ENCODE results near the gene DTX3. TPM values are rescaled to one million over a fixed set of nuclear protein-coding genes. Genes with fewer than 3 reads are reported as not detected.

Gene DTX3
- total RNA-seq, 1 experiment from 2014 or later = 0.37 TPM

- DNase-seq (ENCODE audit: low read depth, low spot score) = no peak
- Histone ChIP-seq H3K4me3 (replicated peaks in 1 of 2; ENCODE audit: low read depth in 1 of 2, low read length in 2 of 2) (no peak overlapping the region), H3K36me3 (ENCODE audit: control insufficient read depth in 1 of 2, insufficient read depth in 2 of 2, low read length in 2 of 2) (peaks cover 8 to 10% of the 10 kb centered on the region in 2 experiments; a peak in 2 of 4 replicates), H4K20me1 (ENCODE audit: insufficient read depth) (no peaks in the 10 kb centered on the region), H3K4me2 (ENCODE audit: low read length) (no peak overlapping the region), H3K9me3 (ENCODE audit: control insufficient read depth in 1 of 2, insufficient read depth in 1 of 2, low read depth in 1 of 2, low read length in 2 of 2) (no peaks in the 10 kb centered on the region), H3K9me2 (ENCODE audit: insufficient read depth) (no peaks in the 10 kb centered on the region), H3K27ac (ENCODE audit: low read depth, low read length) (no peak overlapping the region), H3K4me1 (ENCODE audit: control insufficient read depth in 1 of 2, insufficient read depth in 2 of 2, low read length in 2 of 2) (peaks cover 2 to 6% of the 10 kb centered on the region in 2 experiments; a peak in 2 of 4 replicates), H3K9ac (ENCODE audit: low read length) (no peak overlapping the region), H2AFZ (ENCODE audit: low read depth, low read length, poor library complexity, severe bottlenecking) (no peak overlapping the region), H3K27me3 (ENCODE audit: insufficient read depth, low read length) (no peaks in the 10 kb centered on the region), H3K79me2 (ENCODE audit: insufficient read depth, low read length) (no peaks in the 10 kb centered on the region)
- ChIA-PET CTCF (no interaction called here), POLR2A (no interaction called here), RAD21 (ENCODE audit: low non-redundant PET in 1 of 2, low total read pairs in 2 of 2, uncharacterized antibody in 2 of 2, unreplicated experiment in 2 of 2) (no interaction called here)
- ATAC-seq = no peak
- TF ChIP-seq ZNF274 (IDR thresholded peaks at IDR 0.05; ENCODE audit: low read depth, low read length) (no peak), YY1 (IDR thresholded peaks at IDR 0.05; ENCODE audit: extremely low read depth, insufficient replicate concordance, low read depth, low read length) (no peak), ELF1 (IDR thresholded peaks at IDR 0.05; ENCODE audit: borderline replicate concordance, low read depth) (no peak), FOSL1 (IDR thresholded peaks at IDR 0.05; ENCODE audit: low read depth) (no peak), REST (IDR thresholded peaks at IDR 0.05; ENCODE audit: low read depth) (no peak), SRF (IDR thresholded peaks at IDR 0.05; ENCODE audit: low read depth) (no peak), TCF7L2 (IDR thresholded peaks at IDR 0.05; ENCODE audit: borderline replicate concordance, extremely low read depth, insufficient read depth, insufficient read length) (no peak), JUND (IDR thresholded peaks at IDR 0.05) (no peak), CEBPB (IDR thresholded peaks at IDR 0.05; ENCODE audit: low read depth) (no peak), EZH2phosphoT487 (IDR thresholded peaks at IDR 0.05; ENCODE audit: borderline replicate concordance) (no peak), MAX (IDR thresholded peaks at IDR 0.05) (no peak), EZH2 (IDR thresholded peaks at IDR 0.05) (no peak), CTCF (IDR thresholded peaks at IDR 0.05 in 2 of 3, conservative IDR thresholded peaks at IDR 0.05 in 1 of 3; ENCODE audit: borderline replicate concordance in 1 of 3, insufficient read depth in 1 of 3, low read depth in 2 of 3, low read length in 2 of 3) (no peak), ZFX (IDR thresholded peaks at IDR 0.05) (no peak), SIN3A (IDR thresholded peaks at IDR 0.05; ENCODE audit: low read depth) (no peak), POLR2A (IDR thresholded peaks at IDR 0.05; ENCODE audit: borderline replicate concordance, extremely low read depth, insufficient read depth, insufficient read length) (no peak), ZBTB33 (IDR thresholded peaks at IDR 0.05; ENCODE audit: extremely low read depth, insufficient replicate concordance, low read length) (no peak)
- intact Hi-C loops (cut with micrococcal nuclease) = no loop called here
- BruUV-seq (replicated peaks) = no TSS peak
Observed at GRCh38 chr12:57604992-57605810, 577 bp downstream of the DTX3 start.

Measured in HCT116 (cell line).